ENCODE results near the gene NQO1. TPM values are rescaled to one million over a fixed set of nuclear protein-coding genes. Genes with fewer than 3 reads are reported as not detected.
"Not testable (repeated sequence)": the region's sequence is repeated elsewhere in the genome, so short reads cannot be mapped to it uniquely, and the experiment has no call there.

NQO1 gene
- total RNA-seq, 2 experiments from 2014 or later = 0.25 to 0.80 TPM

DNA sequence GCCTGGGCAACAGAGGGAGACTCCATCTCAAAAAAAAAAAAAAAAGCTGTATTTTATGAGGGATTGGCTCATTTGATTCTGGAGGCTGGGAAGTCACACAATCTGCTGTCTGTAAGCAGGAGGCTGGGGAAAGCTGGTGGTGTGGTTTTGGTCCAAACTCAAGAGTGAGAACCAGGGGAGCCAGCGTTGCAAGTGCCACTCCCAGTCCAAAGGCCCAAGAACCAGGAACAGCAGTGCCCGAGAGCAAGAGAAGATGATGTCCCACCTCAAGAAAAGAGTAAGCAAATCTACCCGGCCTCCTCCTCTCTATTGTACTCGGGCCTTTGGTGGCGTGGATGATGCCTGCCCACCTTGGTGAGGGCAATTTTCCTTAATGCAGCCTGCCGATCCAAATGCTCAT, 5.7 kb upstream of the NQO1 start:
- TF ChIP-seq CTCF (IDR thresholded peaks at IDR 0.05) = no peak
- H3K4me1 ChIP-seq (ENCODE audit: insufficient read depth, low read length) = peaks cover 9% of the 10 kb centered on the region
- no peaks in the 10 kb centered on the region for H3K9me3 ChIP-seq (ENCODE audit: control insufficient read depth in 1 of 2, insufficient read depth in 1 of 2, low read length in 2 of 2)
- intact Hi-C loops (cut with DNase I, micrococcal nuclease) = no loop called here
- Mint-ChIP-seq H3K9me3 (no peaks in the 10 kb centered on the region), H3K4me3 (no peak overlapping the region), H3K36me3 (ENCODE audit: low read depth) (no peaks in the 10 kb centered on the region), H3K4me1 (ENCODE audit: low read depth) (peaks cover 6% of the 10 kb centered on the region), H3K27ac (no peak overlapping the region), H3K27me3 (no peaks in the 10 kb centered on the region)
- ChIA-PET CTCF (no interaction called here), POLR2A (interaction anchor here (0.6 kb wide), 1 partner anchor 23 kb away, joined by 3 read pairs; the partner anchor contains the start of gene NOB1)
- H3K36me3 ChIP-seq (ENCODE audit: insufficient read depth, low read length) = no peaks in the 10 kb centered on the region
- ATAC-seq (ENCODE audit: poor library complexity) (no peak), DNase-seq (no peak)
- no peak overlapping the region for H3K27ac ChIP-seq (ENCODE audit: low read depth in 1 of 2, low read length in 2 of 2)
- H3K27me3 ChIP-seq (ENCODE audit: control insufficient read depth in 1 of 2, insufficient read depth in 2 of 2, low read length in 2 of 2) = no peaks in the 10 kb centered on the region
- H3K4me3 ChIP-seq (ENCODE audit: low read length) = no peak overlapping the region

- CTCF ChIA-PET; POLR2A ChIA-PET; intact Hi-C loops (cut with DNase I, micrococcal nuclease): not testable (repeated sequence)
Measured at GRCh38 chr16:69731280-69731679, 4.9 kb upstream of the NQO1 start.

DNA sequence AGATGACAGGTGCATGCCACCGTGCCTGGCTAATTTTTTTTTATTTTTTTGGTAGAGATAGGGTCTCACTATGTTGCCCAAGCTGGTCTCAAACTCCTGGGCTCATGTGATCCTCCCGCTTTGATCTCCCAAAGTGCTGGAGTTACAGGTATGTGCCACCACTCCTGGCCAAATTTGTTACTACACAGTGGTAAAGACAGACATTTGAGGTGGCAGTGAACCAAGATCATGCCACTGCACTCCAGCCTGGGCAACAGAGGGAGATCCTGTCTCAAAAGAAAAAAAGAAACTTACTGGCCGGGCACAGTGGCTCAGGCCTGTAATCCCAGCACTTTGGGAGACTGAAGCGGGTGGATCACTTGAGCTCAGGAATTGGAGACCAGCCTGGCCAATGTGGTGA, 2.7 kb upstream of the NQO1 start:
- H3K4me3 Mint-ChIP-seq; DNase-seq; H3K27me3 Mint-ChIP-seq; H3K9me3 Mint-ChIP-seq; H3K36me3 Mint-ChIP-seq (ENCODE audit: low read depth); H3K27ac ChIP-seq (ENCODE audit: low read depth in 1 of 2, low read length in 2 of 2); H3K27ac Mint-ChIP-seq; H3K27me3 ChIP-seq (ENCODE audit: control insufficient read depth in 1 of 2, insufficient read depth in 2 of 2, low read length in 2 of 2); H3K9me3 ChIP-seq (ENCODE audit: control insufficient read depth in 1 of 2, insufficient read depth in 1 of 2, low read length in 2 of 2); H3K36me3 ChIP-seq (ENCODE audit: insufficient read depth, low read length); intact Hi-C loops (cut with DNase I, micrococcal nuclease); ATAC-seq (ENCODE audit: poor library complexity); H3K4me3 ChIP-seq (ENCODE audit: low read length): not testable (repeated sequence)
- peaks cover 25% of the 10 kb centered on the region for H3K4me1 ChIP-seq (ENCODE audit: insufficient read depth, low read length)
- H3K4me1 Mint-ChIP-seq (ENCODE audit: low read depth) = peaks cover 22% of the 10 kb centered on the region
- ChIA-PET CTCF (interaction anchor here (1.3 kb wide), 1 partner anchor 26 kb away, joined by 4 read pairs; the partner anchor contains the start of gene NOB1), POLR2A (interaction anchor here (5.9 kb wide), 1 partner anchor 25 kb away, joined by 62 read pairs; the partner anchor contains the start of gene NOB1)

More at GRCh38 chr16:69731280-69731679, 4.9 kb upstream of the NQO1 start:
- H3K4me1 ChIP-seq (ENCODE audit: insufficient read depth, low read length) = peaks cover 17% of the 10 kb centered on the region
- not testable (repeated sequence) for H3K27me3 ChIP-seq (ENCODE audit: control insufficient read depth in 1 of 2, insufficient read depth in 2 of 2, low read length in 2 of 2); DNase-seq; H3K9me3 ChIP-seq (ENCODE audit: control insufficient read depth in 1 of 2, insufficient read depth in 1 of 2, low read length in 2 of 2); H3K4me3 ChIP-seq (ENCODE audit: low read length); H3K27ac Mint-ChIP-seq; H3K27ac ChIP-seq (ENCODE audit: low read depth in 1 of 2, low read length in 2 of 2); H3K36me3 Mint-ChIP-seq (ENCODE audit: low read depth); H3K27me3 Mint-ChIP-seq; H3K4me3 Mint-ChIP-seq; ATAC-seq (ENCODE audit: poor library complexity); H3K36me3 ChIP-seq (ENCODE audit: insufficient read depth, low read length); H3K9me3 Mint-ChIP-seq
- H3K4me1 Mint-ChIP-seq (ENCODE audit: low read depth) = peaks cover 14% of the 10 kb centered on the region

DNA sequence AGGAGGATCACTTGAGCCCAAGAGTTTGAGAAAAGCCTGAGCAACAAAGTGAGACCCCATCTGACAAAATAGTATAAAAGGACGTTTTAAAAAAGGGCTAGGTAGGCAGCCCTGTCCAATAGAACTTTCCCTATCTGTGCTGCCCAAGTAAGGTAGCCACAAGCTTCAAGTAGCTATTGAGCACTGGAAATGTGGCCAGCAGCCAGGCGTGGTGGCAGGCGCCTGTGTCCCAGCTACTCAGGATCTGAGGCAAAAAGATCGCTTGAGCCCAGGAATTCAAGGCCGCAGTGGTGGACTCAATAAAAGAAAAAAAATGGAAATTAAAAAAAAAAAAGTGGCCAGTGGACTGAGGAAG, 1.5 kb upstream of the NQO1 start:
- DNase-seq = no peak
- H3K36me3 ChIP-seq (ENCODE audit: insufficient read depth, low read length) = no peaks in the 10 kb centered on the region
- intact Hi-C loops (cut with DNase I, micrococcal nuclease) = loop anchor here (1.0 to 2.0 kb wide), 2 partner anchors 26 to 27 kb away; partner anchors contain the start of gene NOB1 (in 2 of the 2)

More for the DNA sequence above, 1.5 kb upstream of the NQO1 start:
- ChIA-PET CTCF (no interaction called here), POLR2A (interaction anchor here (5.9 kb wide), 1 partner anchor 27 kb away, joined by 62 read pairs; the partner anchor contains the start of gene NOB1)
- Histone ChIP-seq H3K4me1 (ENCODE audit: insufficient read depth, low read length) (peaks cover 25% of the 10 kb centered on the region), H3K9me3 (ENCODE audit: control insufficient read depth in 1 of 2, insufficient read depth in 1 of 2, low read length in 2 of 2) (no peaks in the 10 kb centered on the region), H3K27me3 (ENCODE audit: control insufficient read depth in 1 of 2, insufficient read depth in 2 of 2, low read length in 2 of 2) (no peaks in the 10 kb centered on the region), H3K27ac (ENCODE audit: low read depth in 1 of 2, low read length in 2 of 2) (no peak overlapping the region), H3K4me3 (ENCODE audit: low read length) (no peak overlapping the region)
- Mint-ChIP-seq H3K4me1 (ENCODE audit: low read depth) (peaks cover 22% of the 10 kb centered on the region), H3K4me3 (no peak overlapping the region), H3K27ac (no peak overlapping the region), H3K27me3 (no peaks in the 10 kb centered on the region), H3K9me3 (no peaks in the 10 kb centered on the region), H3K36me3 (ENCODE audit: low read depth) (no peaks in the 10 kb centered on the region)
- no peak for TF ChIP-seq CTCF (IDR thresholded peaks at IDR 0.05)
- no peak for ATAC-seq (ENCODE audit: poor library complexity)
